GM12878 (cell line): ENCODE results near the gene NPC1. TPM values are rescaled to one million over a fixed set of nuclear protein-coding genes. Genes with fewer than 3 reads are reported as not detected.

Experiments used
- ATAC-seq: fragments of 200-7000 bp; cut with Tn5 transposase; 3 replicates; pipeline ENCODE4 v1.9.1; 2020; ENCODE audit warnings: mild to moderate bottlenecking, moderate library complexity
- BruUV-seq: library from RNA; stranded (reverse); fragments of 400-500 nt; replicated peaks from 2 replicates; lab custom pipeline; 2021; lab: Mats Ljungman, UMichigan
- CTCF ChIA-PET: fragments of 300-600 bp; sonication (Branson Sonifier 250); formaldehyde crosslinking; extraction: SDS; loops from one replicate; lab custom pipeline; 2021; ENCODE audit warnings: inconsistent platforms; lab: Yijun Ruan, JAX
- POLR2A ChIA-PET: fragments of 350-600 bp; formaldehyde crosslinking; extraction: SDS; loops from one replicate; lab custom pipeline; 2021; ENCODE audit warnings: inconsistent platforms; lab: Charles Lee
- RAD21 ChIA-PET: fragments of 300-600 bp; sonication (Branson Sonifier 250); formaldehyde crosslinking; loops from one replicate; lab custom pipeline; 2023; ENCODE audit warnings: antibody characterized with exemption; ENCODE audit not compliant: unreplicated experiment; lab: Charles Lee
- SMC1A ChIA-PET: fragments of 300-600 bp; sonication (Branson Sonifier 250); formaldehyde crosslinking; loops from one replicate; lab custom pipeline; 2023; ENCODE audit not compliant: unreplicated experiment, uncharacterized antibody; lab: Charles Lee
- DNase-seq: peaks from one replicate; pipeline ENCODE4 v3.0.0-alpha.2; 2011; ENCODE audit warnings: low read depth, low spot score
- FAIRE-seq: peaks from 3 replicates; lab custom pipeline; 2011; peaks lifted over from hg19 to GRCh38; lab: Jason Lieb, UNC
- H2AFZ ChIP-seq: 2 replicates; pipeline ENCODE4 v1.6.0; 2011; ENCODE audit warnings: low read depth, low read length, control low read depth; ENCODE audit not compliant: control insufficient read depth
- H3K27ac ChIP-seq: 2 replicates; pipeline ENCODE4 v1.5.1; 2011; ENCODE audit warnings: control low read depth; ENCODE audit not compliant: control insufficient read depth, insufficient read depth
- H3K27me3 ChIP-seq, 2 experiments: replicated peaks in 1 of 2; 2 replicates each; pipeline versions ENCODE4 v1.6.0 to v1.6.1; 2011; ENCODE audit warnings: low read length in 1 of 2; ENCODE audit not compliant: control insufficient read depth in 2 of 2, insufficient read depth in 2 of 2
- H3K36me3 ChIP-seq, 2 experiments: 2 replicates each; pipeline ENCODE4 v1.5.1; 2011; ENCODE audit warnings: low read length in 1 of 2; ENCODE audit not compliant: control insufficient read depth in 2 of 2, insufficient read depth in 2 of 2
- H3K4me1 ChIP-seq: 2 replicates; pipeline ENCODE4 v1.6.1; 2011; ENCODE audit warnings: mild to moderate bottlenecking, low read length, moderate library complexity, mixed read lengths; ENCODE audit not compliant: control insufficient read depth, insufficient read depth
- H3K4me2 ChIP-seq: 2 replicates; pipeline ENCODE4 v1.6.0; 2011; ENCODE audit warnings: control low read depth; ENCODE audit not compliant: control insufficient read depth, insufficient read depth
- H3K4me3 ChIP-seq: fragments of 200-600 bp; sonication (generic); 2 replicates; pipeline ENCODE4 v1.5.1; 2016
- H3K79me2 ChIP-seq: 2 replicates; pipeline ENCODE4 v1.6.0; 2011; ENCODE audit warnings: low read length; ENCODE audit not compliant: control insufficient read depth, insufficient read depth
- H3K9ac ChIP-seq: 2 replicates; pipeline ENCODE4 v1.8.0; 2011; ENCODE audit warnings: low read length, control low read depth, mixed read lengths; ENCODE audit not compliant: control insufficient read depth, insufficient read depth
- H3K9me3 ChIP-seq: replicated peaks from 3 replicates; pipeline ENCODE4 v1.5.1; 2011; ENCODE audit warnings: mild to moderate bottlenecking, low read length; ENCODE audit not compliant: control insufficient read depth, insufficient read depth
- H4K20me1 ChIP-seq: 2 replicates; pipeline ENCODE4 v1.6.0; 2011; ENCODE audit not compliant: control insufficient read depth, insufficient read depth
- BCL11A ChIP-seq: IDR thresholded peaks from 2 replicates; pipeline ENCODE4 v1.6.1; 2011; ENCODE audit warnings: low read depth, low read length
- E2F4 ChIP-seq: IDR thresholded peaks from 2 replicates; pipeline ENCODE4 v1.6.1; 2012; ENCODE audit warnings: low read depth, low read length, improper control_type of control experiment
- FOXM1 ChIP-seq: IDR thresholded peaks from 2 replicates; pipeline ENCODE4 v1.6.1; 2012; ENCODE audit warnings: low read depth, mild to moderate bottlenecking, inconsistent platforms, low read length, moderate library complexity
- IKZF1 ChIP-seq: fragments of 450-650 bp; conservative IDR thresholded peaks from 2 replicates; pipeline ENCODE4 v1.6.1; 2017; ENCODE audit warnings: antibody characterized with exemption, mild to moderate bottlenecking
- MEF2A ChIP-seq: IDR thresholded peaks from 2 replicates; pipeline ENCODE4 v1.6.1; 2011; ENCODE audit warnings: low read depth, mild to moderate bottlenecking, low read length, moderate library complexity; ENCODE audit not compliant: insufficient read depth
- MYB ChIP-seq: fragments of 150-350 bp; IDR thresholded peaks from 2 replicates; pipeline ENCODE4 v1.6.1; 2014; ENCODE audit warnings: mild to moderate bottlenecking, low read depth, low read length, borderline replicate concordance
- NRF1 ChIP-seq: conservative IDR thresholded peaks from 2 replicates; pipeline ENCODE4 v1.6.1; 2011; ENCODE audit warnings: mild to moderate bottlenecking, low read depth, low read length, improper control_type of control experiment
- PAX5 ChIP-seq: IDR thresholded peaks from 2 replicates; pipeline ENCODE4 v1.6.1; 2011; ENCODE audit warnings: low read depth, low read length, borderline replicate concordance
- RFX5 ChIP-seq: IDR thresholded peaks from 2 replicates; pipeline ENCODE4 v1.6.1; 2011; ENCODE audit warnings: low read depth, low read length, improper control_type of control experiment
- TCF3 ChIP-seq: IDR thresholded peaks from 2 replicates; pipeline ENCODE4 v1.6.1; 2012; ENCODE audit warnings: low read depth, mild to moderate bottlenecking, low read length, borderline replicate concordance; ENCODE audit not compliant: insufficient read depth
- USF2 ChIP-seq: IDR thresholded peaks from 2 replicates; pipeline ENCODE4 v1.6.1; 2011; ENCODE audit warnings: low read depth, low read length, improper control_type of control experiment, borderline replicate concordance
- ZNF274 ChIP-seq: IDR thresholded peaks from one replicate; pipeline ENCODE4 v1.8.0; 2011; ENCODE audit not compliant: insufficient read length, insufficient read depth
- WGBS: methylation state at CpG from one replicate; pipeline ENCODE4 v1.1.6; 2016; ENCODE audit warnings: low lambda C conversion rate; ENCODE audit not compliant: insufficient replicate concordance, insufficient coverage; ENCODE audit errors: missing lambda C conversion rate; 5-methylcytosine and 5-hydroxymethylcytosine counted together
- in situ Hi-C: fragments of 300-500 bp; cut with MboI; formaldehyde crosslinking; loops from 9 replicates; pipeline ENCODE4 v1.14.3; 2018; ENCODE audit warnings: mixed read lengths
- intact Hi-C: fragments of 100-400 bp; cut with micrococcal nuclease; formaldehyde crosslinking; loops from one replicate; pipeline ENCODE4 v1.14.2; 2022; ENCODE audit not compliant: unreplicated experiment
- polyA plus RNA-seq, 11 experiments: library from polyadenylated mRNA; depleted of rRNA in 4 of 11; unstranded in 6 of 11; stranded (reverse) in 5 of 11; fragments of >200 nt; fragmentation: Nextera tagmentation in 4 of 11; fragmentation: Illumina TruSeq in 1 of 11; extraction: Ambion mirVana in 4 of 11; extraction: Trizol in 1 of 11; gene quantifications; 1 replicate in 1 of 11; 2 replicates in 10 of 11; pipeline versions ENCODE4 v1.2.1 to v1.2.3, GENCODE V29; 2011 to 2016; ENCODE audit warnings: inconsistent platforms in 2 of 11, missing spikeins in 2 of 11, low read depth in 1 of 11
- total RNA-seq, 4 experiments: library from RNA; depleted of rRNA in 3 of 4; stranded (reverse); fragments of >200 nt in 3 of 4; fragmentation: Illumina TruSeq in 1 of 4; extraction: Trizol in 1 of 4; gene quantifications; 2 replicates each; pipeline versions ENCODE4 v1.2.1 to v1.2.3, GENCODE V29; 2013 to 2021

Gene NPC1
- total and polyA plus RNA-seq, 10 of the 15 experiments (the other 5 are each of a cell fraction or from before 2014, with no cell fraction given), result 10.1 to 45.2 (median 19.4) TPM

GRCh38 chr18:23567671-23568070 lies 18.6 kb downstream of the NPC1 start:
- TF ChIP-seq E2F4 (no peak), MEF2A (no peak), TCF3 (no peak), BCL11A (no peak)
- TF ChIP-seq, all 136 proteins: peak for 0
- CTCF ChIA-PET, result no interaction called here
- H3K9ac ChIP-seq, result no peak overlapping the region

GRCh38 chr18:23565916-23566547 lies 20.3 kb downstream of the NPC1 start:
- RAD21 ChIA-PET, result no interaction called here
- Histone ChIP-seq H3K27ac (no peak overlapping the region), H4K20me1 (no peaks in the 10 kb centered on the region), H3K79me2 (no peaks in the 10 kb centered on the region), H3K4me3 (no peak overlapping the region), H3K4me2 (no peak overlapping the region), H3K4me1 (no peaks in the 10 kb centered on the region), H3K9me3 (no peaks in the 10 kb centered on the region), H2AFZ (no peak overlapping the region), H3K9ac (no peak overlapping the region), H3K27me3 (no peaks in the 10 kb centered on the region), H3K36me3 (peaks cover 3 to 31% of the 10 kb centered on the region in 2 experiments)
- in situ Hi-C loops, result no loop called here
- CTCF ChIA-PET, result interaction anchor here (1.2 to 1.5 kb wide), 2 partner anchors 16 to 68 kb away, joined by 3 to 5 read pairs; no protein-coding TSS in a partner anchor
- FAIRE-seq (no peak), ATAC-seq (no peak), DNase-seq (no peak)
- intact Hi-C loops, result no loop called here
- no TSS peak for BruUV-seq
- POLR2A ChIA-PET, result no interaction called here
- SMC1A ChIA-PET, result interaction anchor here (1.4 kb wide), 1 partner anchor 19 kb away, joined by 4 read pairs; no protein-coding TSS in a partner anchor
- 65% methylated on average over 3 of the region's 3 CpGs for WGBS
- TF ChIP-seq E2F4 (no peak), IKZF1 (no peak), PAX5 (no peak), NRF1 (no peak), ZNF274 (no peak), RFX5 (no peak), MYB (no peak), USF2 (no peak), FOXM1 (no peak)

More at GRCh38 chr18:23567671-23568070, 18.6 kb downstream of the NPC1 start:
- H4K20me1 ChIP-seq, result no peaks in the 10 kb centered on the region
- H3K4me2 ChIP-seq, result no peak overlapping the region
- no peak overlapping the region for H2AFZ ChIP-seq
- ChIA-PET SMC1A (interaction anchor here (1.3 kb wide), 1 partner anchor 60 kb away, joined by 3 read pairs; no protein-coding TSS in a partner anchor), RAD21 (no interaction called here), POLR2A (no interaction called here)
- DNase-seq, result no peak
- no peaks in the 10 kb centered on the region for H3K27me3 ChIP-seq
- BruUV-seq, result no TSS peak
- in situ Hi-C loops, result no loop called here
- H3K9me3 ChIP-seq, result no peaks in the 10 kb centered on the region
- no peak for FAIRE-seq
- H3K79me2 ChIP-seq, result no peaks in the 10 kb centered on the region
- 100% methylated on average over 3 of the region's 3 CpGs for WGBS
- H3K36me3 ChIP-seq, result peaks cover 4 to 32% of the 10 kb centered on the region in 2 experiments
- intact Hi-C loops, result no loop called here
- H3K27ac ChIP-seq, result no peak overlapping the region
- no peak overlapping the region for H3K4me3 ChIP-seq
- ATAC-seq, result no peak
- no peaks in the 10 kb centered on the region for H3K4me1 ChIP-seq
